HepG2 (cell line): ENCODE results near the gene SLC15A5. TPM values are rescaled to one million over a fixed set of nuclear protein-coding genes. Genes with fewer than 3 reads are reported as not detected.

Experiments
- ATAC-seq: fragments of 200-7000 bp; cut with Tn5 transposase; 3 replicates; pipeline ENCODE4 v1.9.1; 2020; ENCODE audit warnings: mild to moderate bottlenecking, moderate library complexity
- BruUV-seq: library from RNA; stranded (reverse); fragments of 400-500 nt; replicated peaks from 2 replicates; lab custom pipeline; 2021; lab: Mats Ljungman, UMichigan
- CTCF ChIA-PET: fragments of 300-600 bp; formaldehyde crosslinking; extraction: SDS; loops from one replicate; lab custom pipeline; 2021; ENCODE audit warnings: low total read pairs, inconsistent platforms, low intra/inter-chr PET ratio; lab: Yijun Ruan, JAX
- POLR2A ChIA-PET: fragments of 350-600 bp; sonication (Branson Sonifier 250); formaldehyde crosslinking; loops from one replicate; lab custom pipeline; 2020; ENCODE audit warnings: antibody characterized with exemption, inconsistent platforms; lab: Yijun Ruan, JAX
- DNase-seq: peaks from one replicate; pipeline ENCODE4 v3.0.0-alpha.2; 2015; ENCODE audit warnings: low spot score
- FAIRE-seq: peaks from 3 replicates; lab custom pipeline; 2011; peaks lifted over from hg19 to GRCh38; lab: Jason Lieb, UNC
- H2AFZ ChIP-seq: one replicate; pipeline ENCODE4 v1.6.1; 2011; ENCODE audit warnings: low read length, inconsistent platforms
- H3K27ac ChIP-seq: fragments of 300-600 bp; 3 replicates; pipeline ENCODE4 v1.8.0; 2011; ENCODE audit warnings: mixed run types, mild to moderate bottlenecking, mixed read lengths, low read length, inconsistent platforms; ENCODE audit not compliant: insufficient read depth; ENCODE audit errors: extremely low read length
- H3K27me3 ChIP-seq, 2 experiments: fragments of 200-600 bp in 1 of 2; 2 replicates in 1 of 2; 3 replicates in 1 of 2; pipeline versions ENCODE4 v1.6.0 to v1.8.0; 2011; ENCODE audit warnings: low read length in 2 of 2, mild to moderate bottlenecking in 2 of 2, moderate library complexity in 2 of 2, inconsistent platforms in 1 of 2; ENCODE audit not compliant: insufficient read depth in 2 of 2, control insufficient read depth in 1 of 2
- H3K36me3 ChIP-seq, 2 experiments: fragments of 200-600 bp in 1 of 2; replicated peaks in 1 of 2; 2 replicates in 1 of 2; 3 replicates in 1 of 2; pipeline versions ENCODE4 v1.5.1 to v1.8.0; 2011; ENCODE audit warnings: low read length in 2 of 2, inconsistent platforms in 1 of 2; ENCODE audit not compliant: insufficient read depth in 2 of 2, control insufficient read depth in 1 of 2
- H3K4me1 ChIP-seq: 2 replicates; pipeline ENCODE4 v1.5.1; 2012; ENCODE audit warnings: low read length, inconsistent platforms; ENCODE audit not compliant: insufficient read depth
- H3K4me2 ChIP-seq: 2 replicates; pipeline ENCODE4 v1.6.0; 2011; ENCODE audit warnings: low read depth, low read length, inconsistent platforms
- H3K4me3 ChIP-seq, 3 experiments: fragments of 200-600 bp in 1 of 3; sonication (generic), shearing (Covaris generic) in 1 of 3; replicated peaks in 1 of 3; 2 replicates each; pipeline ENCODE4 v1.5.1; 2011 to 2016; ENCODE audit warnings: low read length in 3 of 3, inconsistent platforms in 2 of 3, low read depth in 2 of 3, mild to moderate bottlenecking in 2 of 3, control low read depth in 1 of 3, mixed read lengths in 1 of 3; ENCODE audit not compliant: insufficient read depth in 1 of 3
- H3K79me2 ChIP-seq: one replicate; pipeline ENCODE4 v1.6.1; 2011; ENCODE audit warnings: low read length, inconsistent platforms; ENCODE audit not compliant: insufficient read depth
- H3K9ac ChIP-seq: 2 replicates; pipeline ENCODE4 v1.6.0; 2011; ENCODE audit warnings: mild to moderate bottlenecking, low read depth, low read length, inconsistent platforms; ENCODE audit not compliant: insufficient read depth
- H3K9me3 ChIP-seq: 2 replicates; pipeline ENCODE4 v1.5.1; 2012; ENCODE audit warnings: mild to moderate bottlenecking, low read length
- H4K20me1 ChIP-seq: 2 replicates; pipeline ENCODE4 v1.6.0; 2011; ENCODE audit warnings: inconsistent platforms, mild to moderate bottlenecking, low read length, moderate library complexity; ENCODE audit not compliant: insufficient read depth
- CEBPB ChIP-seq: IDR thresholded peaks from 2 replicates; pipeline ENCODE4 v1.6.1; 2011; ENCODE audit warnings: low read depth, low read length, improper control_type of control experiment, borderline replicate concordance
- KAT8 ChIP-seq: IDR thresholded peaks from 2 replicates; pipeline ENCODE4 v1.6.1; 2016; ENCODE audit warnings: missing genetic modification reagents, missing compliant biosample characterization
- MED13 ChIP-seq: sonication (generic); formaldehyde crosslinking; IDR thresholded peaks from 2 replicates; pipeline ENCODE4 v1.5.0; 2020; ENCODE audit warnings: missing genetic modification reagents
- MXD4 ChIP-seq: IDR thresholded peaks from 2 replicates; pipeline ENCODE4 v1.6.1; 2016; ENCODE audit warnings: mild to moderate bottlenecking, missing biosample characterization, missing genetic modification reagents
- POLR2AphosphoS2 ChIP-seq: IDR thresholded peaks from 2 replicates; pipeline ENCODE4 v1.6.1; 2011; ENCODE audit warnings: low read depth, low read length, improper control_type of control experiment
- SMAD9 ChIP-seq: sonication (generic); formaldehyde crosslinking; IDR thresholded peaks from 2 replicates; pipeline ENCODE4 v1.5.1; 2020; ENCODE audit warnings: mild to moderate bottlenecking, missing genetic modification reagents
- ZBTB39 ChIP-seq: sonication (generic); formaldehyde crosslinking; IDR thresholded peaks from 2 replicates; pipeline ENCODE4 v1.5.0; 2020; ENCODE audit warnings: missing genetic modification reagents
- ZNF253 ChIP-seq: sonication (generic); formaldehyde crosslinking; IDR thresholded peaks from 2 replicates; pipeline ENCODE4 v1.8.0; 2022; ENCODE audit warnings: mild to moderate bottlenecking, missing genetic modification reagents, borderline replicate concordance
- ZNF263 ChIP-seq: sonication (generic); formaldehyde crosslinking; IDR thresholded peaks from 2 replicates; pipeline ENCODE4 v1.4.0; 2020; ENCODE audit warnings: missing genetic modification reagents
- ZNF576 ChIP-seq: sonication (generic); formaldehyde crosslinking; IDR thresholded peaks from 2 replicates; pipeline ENCODE4 v1.4.0; 2020; ENCODE audit warnings: mild to moderate bottlenecking, missing genetic modification reagents
- WGBS: methylation state at CpG from one replicate; pipeline ENCODE4 v1.1.6; 2017; ENCODE audit warnings: low lambda C conversion rate; 5-methylcytosine and 5-hydroxymethylcytosine counted together
- in situ Hi-C: cut with HindIII; loops from 2 replicates; pipeline ENCODE4 v1.10.0; 2017; ENCODE audit warnings: low pct_unique_long_range_greater_than_20kb; ENCODE audit not compliant: extremely low pct_ligation_motif_present
- intact Hi-C: fragments of 100-400 bp; cut with micrococcal nuclease; formaldehyde crosslinking; loops from one replicate; pipeline ENCODE4 v1.10.0; 2022; ENCODE audit not compliant: unreplicated experiment
- polyA plus RNA-seq, 8 experiments: library from polyadenylated mRNA; depleted of rRNA in 3 of 8; stranded (reverse) in 7 of 8; unstranded in 1 of 8; fragments of >200 nt; fragmentation: Illumina TruSeq in 4 of 8; extraction: Trizol in 4 of 8; gene quantifications; 2 replicates each; pipeline versions ENCODE4 v1.2.1 to v1.2.3, GENCODE V29; 2011 to 2016; ENCODE audit warnings: low read depth in 4 of 8, missing spikeins in 1 of 8, mixed read lengths in 1 of 8; ENCODE audit not compliant: insufficient read depth in 1 of 8
- total RNA-seq, 5 experiments: library from RNA; depleted of rRNA; stranded (reverse); fragments of >200 nt; fragmentation: Illumina TruSeq; extraction: Trizol; gene quantifications; 2 replicates each; pipeline ENCODE4 v1.2.3, GENCODE V29; 2016; ENCODE audit warnings: low read depth in 1 of 5

Gene SLC15A5
- total and polyA plus RNA-seq, 2 of the 13 experiments (the other 11 are each of a cell fraction or from before 2014, with no cell fraction given) = not detected

- no TSS peak for BruUV-seq
- in situ Hi-C loops = no loop called here
- CTCF ChIA-PET = no interaction called here
- no peak overlapping the region for H2AFZ ChIP-seq
- TF ChIP-seq SMAD9 (CRISPR knock-in tag) (no peak), KAT8 (CRISPR knock-in tag) (no peak), ZNF576 (CRISPR knock-in tag) (no peak), ZNF253 (CRISPR knock-in tag) (no peak), CEBPB (no peak), POLR2AphosphoS2 (no peak), ZNF263 (CRISPR knock-in tag) (no peak), ZBTB39 (CRISPR knock-in tag) (no peak), MXD4 (CRISPR knock-in tag) (no peak), MED13 (CRISPR knock-in tag) (no peak)
- TF ChIP-seq, all 625 proteins: peak for 0
- WGBS = 4% methylated on average over 2 of the region's 2 CpGs
- ATAC-seq (no peak), DNase-seq (no peak), FAIRE-seq (no peak)
- H3K27ac ChIP-seq = no peak overlapping the region
- H3K9ac ChIP-seq = no peak overlapping the region
- no peaks in the 10 kb centered on the region for H3K9me3 ChIP-seq
- H3K79me2 ChIP-seq = no peaks in the 10 kb centered on the region
- no peaks in the 10 kb centered on the region; a peak in 1 of 5 replicates for H3K27me3 ChIP-seq
- no peak overlapping the region for H3K4me3 ChIP-seq
- H4K20me1 ChIP-seq = no peaks in the 10 kb centered on the region
- intact Hi-C loops = no loop called here
- H3K36me3 ChIP-seq = no peaks in the 10 kb centered on the region
- H3K4me2 ChIP-seq = no peak overlapping the region
- H3K4me1 ChIP-seq = no peaks in the 10 kb centered on the region
- POLR2A ChIA-PET = no interaction called here
Observed at GRCh38 chr12:16299403-16299802, 21.9 kb upstream of the SLC15A5 start.
